HG02885 (cell line): Measurements from ENCODE around the gene BRPF3.
"Not testable (repeated sequence)": the region's sequence is repeated elsewhere in the genome, so short reads cannot be mapped to it uniquely, and the experiment has no call there.

Experiments
- ATAC-seq: cut with Tn5 transposase; IDR thresholded peaks from one replicate; pipeline ENCODE4 v1.9.1; 2021; ENCODE audit warnings: mild to moderate bottlenecking; ENCODE audit not compliant: unreplicated experiment, poor library complexity

BRPF3 gene

DNA sequence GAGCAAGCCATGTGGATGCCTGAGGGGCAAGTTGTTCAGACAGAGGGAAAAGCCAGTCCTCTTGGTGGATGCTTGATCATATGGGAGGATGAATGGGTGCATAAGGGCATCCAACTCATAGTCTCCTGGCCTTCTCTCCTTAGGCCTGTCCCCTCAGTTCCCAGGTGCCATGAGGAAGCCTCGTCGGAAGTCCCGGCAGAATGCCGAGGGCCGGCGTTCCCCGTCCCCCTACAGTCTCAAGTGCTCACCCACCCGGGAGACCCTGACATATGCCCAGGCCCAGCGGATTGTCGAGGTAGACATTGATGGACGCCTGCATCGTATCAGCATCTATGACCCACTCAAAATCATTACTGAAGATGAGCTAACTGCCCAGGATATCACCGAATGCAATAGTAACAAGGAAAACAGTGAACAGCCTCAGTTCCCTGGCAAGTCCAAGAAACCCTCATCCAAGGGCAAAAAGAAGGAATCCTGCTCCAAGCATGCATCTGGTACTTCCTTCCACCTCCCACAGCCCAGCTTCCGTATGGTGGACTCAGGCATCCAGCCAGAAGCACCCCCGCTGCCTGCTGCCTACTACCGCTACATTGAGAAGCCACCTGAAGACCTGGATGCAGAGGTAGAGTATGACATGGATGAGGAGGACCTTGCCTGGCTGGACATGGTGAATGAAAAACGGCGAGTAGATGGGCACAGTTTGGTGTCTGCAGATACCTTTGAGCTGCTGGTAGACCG is 3.8 kb downstream of the BRPF3 start:
- no peak for ATAC-seq

DNA sequence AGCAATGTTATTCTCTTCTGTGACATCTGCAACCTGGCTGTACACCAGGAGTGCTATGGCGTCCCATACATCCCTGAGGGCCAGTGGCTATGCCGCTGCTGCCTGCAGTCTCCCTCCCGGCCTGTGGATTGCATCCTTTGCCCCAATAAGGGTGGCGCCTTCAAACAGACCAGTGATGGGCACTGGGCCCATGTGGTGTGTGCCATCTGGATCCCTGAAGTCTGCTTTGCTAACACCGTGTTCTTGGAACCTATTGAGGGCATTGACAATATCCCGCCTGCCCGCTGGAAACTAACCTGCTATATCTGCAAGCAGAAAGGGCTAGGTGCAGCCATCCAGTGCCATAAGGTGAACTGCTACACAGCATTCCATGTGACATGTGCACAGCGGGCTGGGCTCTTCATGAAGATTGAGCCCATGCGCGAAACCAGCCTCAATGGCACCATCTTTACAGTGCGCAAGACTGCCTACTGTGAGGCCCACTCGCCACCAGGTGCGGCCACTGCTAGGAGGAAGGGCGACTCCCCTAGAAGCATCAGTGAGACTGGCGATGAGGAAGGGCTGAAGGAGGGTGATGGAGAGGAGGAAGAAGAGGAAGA is 4.6 kb downstream of the BRPF3 start:
- ATAC-seq, result no peak

DNA sequence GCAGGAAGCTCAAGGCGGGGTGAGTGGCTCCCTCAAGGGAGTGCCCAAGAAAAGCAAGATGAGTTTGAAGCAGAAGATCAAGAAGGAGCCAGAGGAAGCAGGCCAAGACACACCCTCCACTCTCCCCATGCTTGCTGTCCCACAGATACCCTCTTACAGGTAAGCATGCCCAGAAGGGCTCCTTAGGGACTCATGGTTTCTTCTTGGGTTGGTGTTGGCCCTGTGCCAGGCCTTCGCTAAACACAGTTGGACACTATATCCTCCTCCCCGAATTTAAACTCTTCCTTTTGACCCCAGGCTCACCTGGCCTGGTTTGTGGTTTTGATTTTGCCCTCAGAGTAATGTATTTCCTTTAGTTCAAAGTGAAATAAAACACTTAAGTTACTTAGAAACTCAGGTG is 5.1 kb downstream of the BRPF3 start:
- ATAC-seq, result no peak

DNA sequence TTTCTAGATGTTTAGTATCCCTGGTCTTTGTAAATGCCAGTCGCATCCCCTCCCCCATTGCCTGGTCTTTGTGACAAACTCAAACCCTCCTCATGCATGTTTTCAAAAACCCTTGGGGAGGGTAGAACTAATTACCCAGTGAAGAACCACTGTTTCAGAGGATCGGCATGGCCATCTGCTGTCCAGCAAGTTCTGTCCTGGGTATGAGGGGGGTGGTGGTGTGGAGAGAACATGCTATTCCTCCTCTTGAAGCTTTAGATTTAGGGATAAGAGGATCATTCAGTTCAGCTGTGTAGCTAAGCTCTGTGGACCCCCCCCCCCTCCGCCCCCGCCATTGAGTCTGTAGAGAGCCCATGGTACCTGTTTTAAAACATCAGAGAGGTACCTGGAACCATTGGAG is 5.6 kb downstream of the BRPF3 start:
- no peak for ATAC-seq

DNA sequence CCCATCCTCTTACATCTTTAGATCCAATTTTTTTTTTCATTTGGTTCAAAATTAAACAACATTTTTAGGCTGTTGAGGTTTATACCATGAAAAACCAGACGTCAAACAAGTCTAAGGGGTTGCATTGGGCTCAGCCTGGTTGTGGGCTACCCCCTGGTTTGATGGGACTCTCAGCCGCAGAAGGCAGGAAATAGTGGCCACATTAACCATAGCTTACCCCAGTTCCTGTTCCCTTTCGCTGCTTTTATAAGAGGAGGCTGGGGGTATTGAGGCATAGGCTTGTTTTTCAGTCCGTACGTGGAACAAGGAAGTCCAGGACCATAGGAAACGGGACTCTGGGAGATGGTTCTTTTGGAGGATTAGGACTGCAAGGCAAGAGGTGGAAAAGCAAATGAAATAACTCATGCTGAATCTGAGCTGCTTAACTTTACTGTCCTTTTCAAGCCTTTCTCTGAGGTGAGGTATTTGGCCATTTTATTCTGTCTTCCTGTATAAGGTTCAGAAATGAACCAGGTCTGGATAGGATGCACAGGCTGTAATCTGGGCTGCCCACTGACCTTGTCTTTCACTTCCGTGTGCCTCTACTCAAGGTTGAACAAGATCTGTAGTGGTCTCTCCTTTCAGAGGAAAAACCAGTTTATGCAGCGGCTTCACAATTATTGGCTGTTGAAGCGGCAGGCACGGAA is 7.7 kb downstream of the BRPF3 start:
- no peak for ATAC-seq

DNA sequence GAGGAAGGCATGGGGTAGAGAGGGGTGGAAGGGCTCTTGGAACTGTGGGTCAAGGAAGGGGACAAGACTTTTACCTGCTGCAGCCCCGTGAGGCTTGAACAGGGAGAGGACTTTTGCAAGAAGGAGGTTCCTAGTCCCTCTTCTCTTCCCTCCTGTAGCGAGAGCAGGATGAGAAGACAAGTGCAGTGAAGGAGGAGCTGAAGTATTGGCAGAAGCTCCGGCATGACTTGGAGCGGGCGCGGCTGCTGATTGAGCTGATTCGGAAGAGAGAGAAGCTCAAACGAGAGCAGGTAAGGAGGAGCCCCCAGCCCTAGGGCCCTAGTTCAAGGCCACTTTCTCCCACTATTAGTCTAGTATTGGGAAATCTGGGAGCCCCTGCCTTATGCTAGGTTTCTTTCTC is 10.6 kb downstream of the BRPF3 start:
- no peak for ATAC-seq

DNA sequence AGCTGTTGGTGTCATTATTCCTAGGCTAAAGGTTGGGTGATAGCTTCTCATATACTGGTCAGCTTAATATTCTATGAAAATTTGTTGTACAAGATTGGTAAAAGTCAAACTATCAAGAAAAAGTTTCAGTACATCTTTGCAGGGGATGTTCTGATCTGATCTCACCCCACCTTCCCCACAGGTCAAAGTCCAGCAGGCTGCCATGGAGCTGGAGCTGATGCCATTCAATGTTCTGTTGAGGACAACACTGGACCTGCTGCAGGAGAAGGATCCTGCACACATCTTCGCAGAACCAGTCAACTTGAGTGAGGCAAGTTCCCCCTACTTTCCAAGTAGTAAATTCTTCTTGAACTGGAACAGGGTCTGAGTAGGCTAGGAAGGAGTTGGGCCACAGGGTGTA is 13.1 kb downstream of the BRPF3 start:
- no peak for ATAC-seq

DNA sequence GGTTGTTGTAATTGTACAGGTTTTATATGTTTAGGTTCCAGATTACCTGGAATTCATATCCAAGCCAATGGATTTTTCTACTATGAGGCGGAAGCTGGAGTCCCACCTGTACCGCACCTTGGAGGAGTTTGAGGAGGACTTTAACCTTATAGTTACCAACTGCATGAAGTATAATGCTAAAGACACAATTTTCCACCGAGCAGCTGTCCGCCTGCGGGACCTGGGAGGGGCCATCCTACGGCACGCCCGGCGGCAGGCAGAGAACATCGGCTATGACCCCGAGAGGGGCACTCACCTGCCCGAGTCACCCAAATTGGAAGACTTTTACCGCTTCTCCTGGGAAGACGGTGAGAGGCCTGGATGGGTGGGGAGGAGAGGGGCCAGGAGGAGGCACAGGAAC is 13.6 kb downstream of the BRPF3 start:
- ATAC-seq, result no peak

DNA sequence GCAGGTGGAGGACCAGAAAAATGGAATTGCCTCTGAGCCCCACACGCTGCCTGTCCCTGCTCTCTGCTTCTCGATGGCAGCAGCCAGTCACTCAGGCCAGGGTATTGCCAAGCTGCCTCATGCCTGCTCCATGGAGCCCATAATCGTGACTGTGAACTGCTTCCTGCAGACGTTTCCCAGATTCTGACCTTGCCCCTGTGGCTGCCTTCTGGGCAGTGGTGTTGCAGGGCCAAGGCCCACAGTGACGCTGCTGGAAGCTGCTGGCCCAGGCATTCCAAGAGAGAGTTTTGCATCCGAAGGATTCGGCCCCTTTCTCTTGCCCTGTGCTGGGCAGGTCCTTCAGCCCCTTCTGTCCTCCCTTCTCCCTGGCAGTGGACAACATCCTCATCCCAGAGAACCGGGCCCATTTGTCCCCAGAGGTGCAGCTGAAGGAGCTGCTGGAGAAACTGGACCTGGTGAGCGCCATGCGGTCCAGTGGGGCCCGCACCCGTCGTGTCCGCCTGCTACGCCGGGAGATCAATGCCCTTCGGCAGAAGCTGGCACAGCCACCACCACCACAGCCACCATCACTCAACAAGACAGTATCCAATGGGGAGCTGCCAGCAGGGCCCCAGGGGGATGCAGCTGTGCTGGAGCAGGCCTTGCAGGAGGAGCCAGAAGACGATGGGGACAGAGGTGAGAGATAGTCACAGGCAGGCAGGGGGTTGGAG is 14.5 kb downstream of the BRPF3 start:
- ATAC-seq, result no peak

DNA sequence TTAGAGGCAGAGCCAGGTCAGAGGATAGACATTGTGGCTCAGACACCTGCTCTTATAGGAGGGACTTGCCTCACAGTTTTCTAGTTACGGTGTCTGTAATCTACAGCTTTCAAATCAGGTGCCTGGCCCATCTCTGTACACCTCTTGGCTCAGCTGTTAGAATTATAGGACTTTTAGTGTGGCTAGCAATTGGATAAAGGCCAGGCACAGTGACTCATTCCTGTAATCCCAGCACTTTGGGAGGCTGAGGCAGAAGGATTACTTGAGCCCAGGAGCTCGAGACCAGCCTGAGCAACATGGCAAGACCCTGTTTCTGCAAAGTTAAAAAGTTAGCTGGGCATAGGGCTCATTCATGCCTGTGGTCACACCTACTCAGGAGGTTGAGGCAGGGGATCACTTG is 20.0 kb downstream of the BRPF3 start:
- no peak for ATAC-seq

DNA sequence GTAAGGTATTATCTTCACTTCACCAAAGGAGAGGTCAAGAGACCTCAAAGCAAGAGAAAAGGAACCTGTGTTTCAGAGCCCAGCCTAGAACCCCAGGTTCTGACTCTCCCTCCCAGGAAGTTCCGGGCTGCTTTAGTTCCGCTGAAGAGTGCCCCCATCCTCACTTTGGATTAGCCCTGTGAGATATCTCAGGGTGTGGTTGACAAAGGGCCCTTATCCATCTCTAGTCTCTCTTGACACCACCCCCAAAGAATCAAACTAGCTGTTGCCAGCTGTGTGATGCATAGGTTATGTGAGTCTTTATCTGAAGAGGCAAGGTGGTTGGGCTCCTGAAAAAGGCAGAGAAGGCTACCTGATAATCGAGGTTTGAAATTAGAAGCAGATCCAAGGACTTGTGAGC is 20.6 kb downstream of the BRPF3 start:
- no peak for ATAC-seq

DNA sequence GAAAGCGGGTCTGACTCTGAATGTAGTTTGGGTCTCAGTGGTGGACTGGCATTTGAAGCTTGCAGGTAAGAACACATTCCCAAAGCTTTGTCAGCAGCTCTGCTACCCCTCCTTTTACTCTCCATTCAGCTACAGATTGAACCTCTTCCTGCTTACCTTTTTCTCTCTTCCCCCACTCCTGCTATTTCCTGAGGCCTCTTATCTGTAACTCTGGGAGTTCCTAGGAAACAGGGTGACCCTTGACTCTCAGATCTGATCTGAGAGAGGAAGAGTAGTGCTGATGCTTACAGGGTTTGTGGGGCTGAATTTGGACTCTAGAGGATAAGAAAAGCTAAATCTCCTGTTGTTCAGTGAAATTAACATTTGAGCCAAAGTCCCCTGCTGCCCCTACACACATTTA is 21.4 kb downstream of the BRPF3 start:
- ATAC-seq, result no peak

DNA sequence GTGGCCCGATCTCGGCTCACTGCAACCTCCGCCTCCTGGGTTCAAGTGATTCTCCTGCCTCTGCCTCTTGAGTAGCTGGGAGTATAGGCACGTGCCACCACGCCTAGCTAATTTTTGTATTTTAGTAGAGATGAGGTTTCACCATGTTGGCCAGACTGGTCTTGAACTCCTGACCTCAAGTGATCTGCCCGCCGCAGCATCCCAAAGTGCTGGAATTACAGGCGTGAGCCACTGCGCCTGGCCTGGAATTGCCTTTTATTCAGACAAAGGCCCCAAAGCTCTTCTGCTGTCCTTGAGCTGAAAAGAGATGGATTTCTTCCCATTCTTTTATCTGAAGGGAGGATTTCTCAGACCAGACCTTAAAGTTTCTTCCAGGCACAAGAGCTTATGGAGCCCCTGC is 22.0 kb downstream of the BRPF3 start:
- not testable (repeated sequence) for ATAC-seq

DNA sequence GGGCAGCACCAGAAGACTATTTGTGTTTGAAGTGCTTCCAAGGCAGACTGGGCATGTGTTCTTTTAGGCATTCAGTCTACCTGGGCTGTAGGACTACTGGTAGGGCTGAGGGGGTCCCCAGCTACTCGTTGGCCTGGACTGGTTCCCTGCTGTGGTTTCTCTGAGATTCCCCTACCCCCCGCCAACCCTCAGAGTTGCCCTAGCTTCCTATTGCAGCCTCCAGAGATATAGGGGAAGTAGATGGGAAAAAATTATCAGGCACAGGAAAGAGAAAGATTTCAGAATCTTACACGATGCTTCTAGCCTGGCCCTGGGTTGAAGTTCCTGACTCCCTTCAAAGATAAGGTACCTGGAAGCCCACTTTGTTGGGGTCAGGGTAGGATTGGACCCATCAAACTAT is 22.5 kb downstream of the BRPF3 start:
- no peak for ATAC-seq

DNA sequence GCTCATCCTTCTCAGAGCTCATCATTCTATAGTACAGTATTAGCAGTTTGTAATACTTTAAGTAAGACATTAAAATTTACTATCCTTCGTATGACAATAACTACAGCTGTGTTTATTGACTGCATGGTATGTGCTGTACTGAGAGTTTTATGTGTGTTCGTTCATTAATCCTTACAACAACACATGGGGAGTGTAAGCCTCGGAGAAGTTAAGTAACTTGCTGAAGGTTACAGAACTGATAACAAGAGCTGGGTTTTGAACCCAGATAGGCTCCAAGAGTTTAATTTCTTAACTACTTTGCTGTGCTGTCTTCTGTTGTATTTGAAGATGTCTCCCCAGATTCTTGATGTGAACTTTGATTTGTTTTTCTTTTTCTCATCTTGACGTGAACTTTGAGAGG is 23.7 kb downstream of the BRPF3 start:
- ATAC-seq, result no peak

DNA sequence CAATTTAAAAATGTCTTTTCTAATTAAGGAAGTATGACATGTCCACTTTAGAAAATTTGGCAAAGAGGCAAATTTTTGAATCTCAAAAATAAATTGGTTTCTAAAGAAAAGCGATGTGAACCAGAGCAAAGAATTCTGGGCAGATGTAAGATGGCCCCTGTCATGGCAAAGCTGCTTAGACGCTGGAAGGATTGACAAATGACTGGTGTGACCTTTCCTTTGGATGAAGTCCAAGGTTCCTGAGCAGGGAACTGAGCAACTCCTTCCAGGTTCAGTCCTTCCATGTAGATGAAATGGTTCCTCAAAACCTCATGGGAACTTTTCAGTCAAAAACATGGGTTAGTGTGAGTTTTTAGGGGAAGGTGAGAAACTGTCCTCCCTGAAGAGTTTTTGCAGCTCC is 25.1 kb downstream of the BRPF3 start:
- no peak for ATAC-seq

DNA sequence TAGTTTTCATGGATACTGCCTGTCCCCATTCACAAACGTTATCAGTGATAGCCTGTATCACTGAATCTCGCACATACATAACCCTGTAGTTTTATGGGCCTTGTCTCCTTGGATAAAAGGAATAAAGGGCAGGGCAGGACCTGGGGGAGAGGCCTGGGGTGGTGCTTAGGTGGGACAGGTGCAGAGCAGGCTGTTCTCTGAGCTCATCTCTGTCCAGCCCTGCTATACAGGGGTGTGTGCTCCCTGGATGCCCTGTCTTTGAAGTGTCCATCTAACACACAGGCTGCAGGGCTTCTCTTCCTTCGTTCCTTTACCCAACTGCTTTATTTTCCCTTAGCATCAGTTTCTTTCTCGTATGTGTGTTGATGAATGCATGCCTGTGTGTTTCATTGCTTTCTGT is 26.4 kb downstream of the BRPF3 start:
- ATAC-seq, result no peak

DNA sequence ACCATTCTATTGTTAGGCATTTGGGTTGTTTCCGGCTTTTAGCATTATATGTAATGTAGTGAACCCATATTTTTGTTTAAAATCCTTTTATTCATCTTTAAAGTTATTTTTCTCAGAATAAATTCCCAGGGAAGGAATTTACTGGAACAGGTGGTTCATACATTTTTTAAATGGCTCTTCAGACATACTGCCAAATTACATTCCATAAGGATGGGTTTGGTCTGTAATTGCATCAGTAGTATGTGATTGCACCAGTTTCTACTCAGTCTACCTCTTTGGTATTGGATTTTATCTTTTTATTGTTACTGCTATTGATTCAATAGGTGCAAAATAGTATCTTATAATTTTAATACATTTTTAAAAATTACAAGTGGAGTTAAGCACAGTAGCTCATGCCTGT is 27.2 kb downstream of the BRPF3 start:
- ATAC-seq, result no peak

DNA sequence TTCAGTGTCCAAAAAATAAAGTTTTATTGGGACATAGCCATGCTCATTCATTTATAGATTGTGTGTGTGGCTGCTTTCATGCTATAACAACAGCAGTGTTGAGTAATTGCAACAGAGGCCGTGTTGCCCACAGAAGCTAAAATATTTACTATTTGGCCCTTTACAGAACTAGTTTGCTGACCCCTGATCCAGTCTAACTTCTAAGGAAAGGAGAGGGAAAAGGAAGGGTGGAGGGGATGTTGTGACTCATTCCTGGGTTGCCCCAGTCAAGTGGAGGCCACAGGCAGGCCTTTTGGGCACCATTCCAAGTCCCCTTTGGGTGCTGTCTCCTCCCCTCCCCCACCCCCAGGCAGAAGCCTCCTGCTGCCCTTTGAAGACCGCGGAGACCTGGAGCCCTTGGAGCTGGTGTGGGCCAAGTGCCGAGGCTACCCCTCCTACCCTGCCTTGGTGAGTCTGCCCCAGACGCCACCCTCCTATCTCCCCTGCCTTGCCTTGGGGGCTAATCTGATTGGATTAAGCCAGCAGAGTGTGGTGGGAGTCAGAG is 28.4 kb downstream of the BRPF3 start:
- no peak for ATAC-seq

DNA sequence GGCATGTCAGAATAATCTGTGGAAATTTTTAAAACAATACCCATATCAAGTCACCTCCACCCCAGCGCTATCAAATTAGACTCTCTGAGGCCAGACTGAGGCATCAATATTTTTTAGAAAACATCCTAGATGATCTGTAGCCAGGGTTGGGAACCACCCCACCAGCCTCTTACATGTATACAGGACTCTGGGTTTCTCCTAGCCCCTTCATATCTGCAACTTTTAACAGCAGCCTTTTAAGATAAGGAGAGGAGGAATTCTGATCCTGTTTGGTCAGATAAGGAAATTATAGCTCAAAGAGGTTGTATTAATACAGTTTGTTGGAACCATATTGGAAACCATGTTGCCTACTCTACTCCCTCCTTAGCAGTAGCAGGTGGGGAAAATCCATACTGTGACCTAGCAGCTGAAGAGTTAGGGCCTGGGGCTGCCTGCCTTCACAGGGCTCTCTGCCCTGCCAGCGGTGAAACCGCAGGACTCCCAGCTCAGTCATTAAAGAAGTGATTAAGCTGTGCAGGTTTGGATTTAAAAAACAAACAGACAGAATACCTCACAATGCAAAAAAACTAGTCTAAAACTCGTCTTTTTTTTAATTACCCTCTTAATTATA is 30.0 kb downstream of the BRPF3 start:
- ATAC-seq, result no peak
